AG10803 (cell line): Measurements from ENCODE around the gene PSMB3.

Source experiments
- DNase-seq: peaks from one replicate; pipeline ENCODE4 v3.0.0; 2010; ENCODE audit warnings: low read depth
- H3K4me3 ChIP-seq: 2 replicates; pipeline ENCODE4 v1.5.1; 2011; ENCODE audit warnings: mild to moderate bottlenecking, low read length, control low read depth
- TF ChIP-seq, protein P1 (sequence below): conservative IDR thresholded peaks from 2 replicates; pipeline ENCODE4 v1.5.1; 2011; ENCODE audit warnings: mild to moderate bottlenecking, low read length, control low read depth, inconsistent platforms

PSMB3 gene

DNA sequence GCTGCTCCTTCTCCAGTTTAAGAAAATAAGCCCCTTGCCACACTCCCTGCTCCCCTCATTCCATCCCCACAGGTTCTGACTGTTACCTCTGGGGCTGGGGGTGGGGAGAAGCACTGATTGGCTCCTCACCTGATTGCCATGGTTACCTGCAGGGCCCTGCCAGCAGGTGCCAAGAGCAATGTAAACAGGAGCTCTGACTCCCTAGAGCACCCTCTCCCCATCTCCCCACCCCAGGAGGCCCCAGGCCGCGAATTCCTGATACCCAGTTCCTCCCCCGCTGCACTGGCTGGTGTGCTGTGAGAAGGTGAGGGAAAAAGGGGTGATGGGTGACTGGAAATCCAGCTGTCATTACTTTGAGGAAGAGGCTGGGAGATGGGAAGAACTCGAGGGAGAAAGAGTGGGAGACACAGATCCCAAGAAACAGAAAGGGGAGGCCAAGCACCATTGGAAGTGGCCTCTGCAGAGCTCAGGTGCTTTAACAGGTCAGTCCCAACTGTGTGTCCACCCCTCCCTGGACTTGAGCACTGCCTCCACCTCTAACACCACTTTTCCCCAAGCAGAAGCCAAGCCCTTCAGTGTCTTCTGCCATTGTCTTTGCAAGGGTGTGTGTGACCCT lies 8.9 kb upstream of the PSMB3 start:
- H3K4me3 ChIP-seq = no peak overlapping the region
- DNase-seq = no peak
- TF ChIP-seq, protein P1, sequence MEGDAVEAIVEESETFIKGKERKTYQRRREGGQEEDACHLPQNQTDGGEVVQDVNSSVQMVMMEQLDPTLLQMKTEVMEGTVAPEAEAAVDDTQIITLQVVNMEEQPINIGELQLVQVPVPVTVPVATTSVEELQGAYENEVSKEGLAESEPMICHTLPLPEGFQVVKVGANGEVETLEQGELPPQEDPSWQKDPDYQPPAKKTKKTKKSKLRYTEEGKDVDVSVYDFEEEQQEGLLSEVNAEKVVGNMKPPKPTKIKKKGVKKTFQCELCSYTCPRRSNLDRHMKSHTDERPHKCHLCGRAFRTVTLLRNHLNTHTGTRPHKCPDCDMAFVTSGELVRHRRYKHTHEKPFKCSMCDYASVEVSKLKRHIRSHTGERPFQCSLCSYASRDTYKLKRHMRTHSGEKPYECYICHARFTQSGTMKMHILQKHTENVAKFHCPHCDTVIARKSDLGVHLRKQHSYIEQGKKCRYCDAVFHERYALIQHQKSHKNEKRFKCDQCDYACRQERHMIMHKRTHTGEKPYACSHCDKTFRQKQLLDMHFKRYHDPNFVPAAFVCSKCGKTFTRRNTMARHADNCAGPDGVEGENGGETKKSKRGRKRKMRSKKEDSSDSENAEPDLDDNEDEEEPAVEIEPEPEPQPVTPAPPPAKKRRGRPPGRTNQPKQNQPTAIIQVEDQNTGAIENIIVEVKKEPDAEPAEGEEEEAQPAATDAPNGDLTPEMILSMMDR = no peak

DNA sequence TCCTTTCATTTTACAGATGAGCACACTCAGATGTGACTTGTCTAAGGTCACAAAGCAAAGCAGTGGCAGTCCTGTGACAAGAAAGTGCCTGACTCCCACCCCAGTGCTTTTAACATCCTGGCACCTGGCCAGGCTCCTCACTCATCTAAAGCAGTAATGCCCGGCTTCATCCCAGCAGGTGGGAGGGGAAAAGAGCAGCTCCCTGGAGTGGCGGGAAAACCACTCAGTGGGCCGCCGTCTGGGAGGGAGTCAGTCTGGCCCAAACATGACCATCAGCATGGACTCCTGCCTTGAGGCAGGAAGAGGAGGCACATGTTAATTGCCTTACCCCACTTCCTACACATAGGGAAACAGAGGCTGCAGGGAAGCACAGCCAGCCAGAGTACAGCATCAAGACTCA lies 7.0 kb upstream of the PSMB3 start:
- TF ChIP-seq, protein P1 = no peak
- no peak for DNase-seq
- H3K4me3 ChIP-seq = peak overlapping the region; percentile 86; the same call in 1 of the 2 replicates

DNA sequence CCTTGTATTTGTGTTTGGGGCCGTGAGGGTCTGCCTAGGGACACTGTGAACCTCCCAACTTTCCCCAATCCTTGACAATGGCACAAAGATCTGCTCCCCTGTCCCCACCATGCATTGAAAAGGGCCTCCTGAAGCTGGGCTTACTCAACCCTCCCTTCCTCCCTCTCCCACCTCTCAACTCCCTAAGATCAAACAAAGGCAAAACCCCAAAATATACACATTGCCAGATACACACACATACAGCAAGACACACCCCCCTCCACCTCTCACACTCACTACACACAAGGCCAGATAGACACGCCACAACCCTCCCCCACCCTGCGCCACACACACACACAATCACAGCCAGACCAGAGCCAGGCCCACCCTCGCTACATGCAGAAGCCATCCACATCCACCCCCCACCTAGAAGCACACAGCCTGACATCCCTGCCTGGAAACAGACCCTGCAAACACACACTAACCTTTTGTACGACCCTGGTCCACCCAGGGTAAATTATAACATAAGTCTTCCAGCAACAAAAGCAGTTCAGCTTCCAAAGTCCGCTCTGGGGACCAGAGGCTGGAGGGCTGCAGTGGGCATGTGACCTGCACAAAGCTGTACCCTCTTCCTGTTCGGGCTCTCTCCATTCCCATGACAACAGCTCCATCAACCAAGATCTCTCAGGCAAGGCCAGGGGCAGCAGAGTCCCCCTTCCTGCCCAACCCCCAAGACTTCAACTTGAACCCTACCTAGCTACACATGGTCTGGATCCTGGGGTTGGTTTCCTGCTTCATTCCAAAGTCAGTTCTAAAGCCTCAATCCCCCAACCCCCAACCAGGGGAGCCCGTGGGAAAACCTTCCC lies 6.3 kb upstream of the PSMB3 start:
- peak overlapping the region; percentile 86 for H3K4me3 ChIP-seq
- DNase-seq = no peak
- TF ChIP-seq, protein P1 = no peak

DNA sequence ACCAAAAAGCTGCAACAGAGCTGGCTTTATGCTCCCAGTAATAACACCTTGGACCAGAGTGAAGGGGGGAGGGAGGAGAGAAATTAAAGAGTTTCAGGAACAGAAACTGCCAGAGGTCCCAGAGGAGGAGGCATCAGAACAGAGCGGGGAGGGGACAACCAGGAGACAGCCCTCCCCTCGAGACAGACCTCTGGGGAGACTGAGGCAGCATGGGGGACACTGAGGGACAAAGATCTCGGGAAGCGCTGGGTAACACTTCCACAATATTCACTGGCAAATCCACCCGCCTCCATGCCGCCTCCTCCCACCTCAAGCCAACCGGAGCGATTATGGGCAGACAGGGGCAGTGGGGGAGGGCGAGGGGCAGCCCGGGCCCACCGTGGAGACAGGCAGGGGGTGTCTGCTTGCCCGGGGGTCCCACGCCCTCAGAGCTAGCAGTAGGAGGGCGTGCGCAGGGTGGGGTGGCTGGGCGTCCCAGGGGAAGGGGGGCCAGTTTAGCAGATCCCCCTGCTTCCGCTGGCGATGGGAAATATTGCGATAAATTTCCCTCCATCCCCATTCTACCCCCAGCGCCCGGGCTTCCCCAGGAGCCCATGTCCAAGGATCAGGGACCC lies 5.6 kb upstream of the PSMB3 start:
- TF ChIP-seq, protein P1 = no peak
- peak overlapping the region; percentile 86 for H3K4me3 ChIP-seq
- DNase-seq = no peak

DNA sequence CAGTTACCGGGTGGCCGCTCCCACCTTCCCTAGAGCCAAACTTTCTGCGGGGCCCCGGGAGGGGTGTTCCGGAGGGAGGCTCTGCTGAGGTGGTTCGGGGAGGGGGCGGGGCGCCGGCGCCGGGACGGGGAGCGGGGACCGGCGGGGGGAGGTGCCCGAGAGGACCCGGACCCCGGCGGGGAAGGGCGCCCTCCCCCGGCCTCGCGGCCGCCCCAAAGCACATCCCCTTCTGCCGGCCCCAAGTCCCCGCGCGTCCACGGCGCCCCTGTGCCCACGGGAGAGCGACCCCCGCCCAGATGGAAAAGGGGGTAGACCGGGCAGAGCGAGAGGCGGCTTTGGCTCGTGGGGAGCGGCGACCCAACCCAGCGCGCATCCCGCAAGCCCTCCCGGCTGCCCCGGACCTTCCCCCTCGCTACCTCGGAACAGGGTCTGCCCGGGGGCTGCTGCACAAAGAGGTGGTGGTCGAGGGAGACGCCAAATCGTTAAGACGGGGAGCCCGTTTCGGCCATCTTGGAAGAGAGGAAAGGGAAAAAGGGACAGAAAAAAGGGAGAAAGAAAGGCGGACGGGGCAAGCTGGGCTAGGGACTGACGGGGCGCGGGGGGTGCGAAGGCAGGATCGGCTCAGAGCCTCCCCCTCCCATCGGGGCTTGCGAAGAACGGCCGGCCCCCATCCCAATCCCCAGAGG lies 4.9 kb upstream of the PSMB3 start:
- H3K4me3 ChIP-seq = peak overlapping the region; percentile 86
- TF ChIP-seq, protein P1 = no peak
- DNase-seq = no peak

DNA sequence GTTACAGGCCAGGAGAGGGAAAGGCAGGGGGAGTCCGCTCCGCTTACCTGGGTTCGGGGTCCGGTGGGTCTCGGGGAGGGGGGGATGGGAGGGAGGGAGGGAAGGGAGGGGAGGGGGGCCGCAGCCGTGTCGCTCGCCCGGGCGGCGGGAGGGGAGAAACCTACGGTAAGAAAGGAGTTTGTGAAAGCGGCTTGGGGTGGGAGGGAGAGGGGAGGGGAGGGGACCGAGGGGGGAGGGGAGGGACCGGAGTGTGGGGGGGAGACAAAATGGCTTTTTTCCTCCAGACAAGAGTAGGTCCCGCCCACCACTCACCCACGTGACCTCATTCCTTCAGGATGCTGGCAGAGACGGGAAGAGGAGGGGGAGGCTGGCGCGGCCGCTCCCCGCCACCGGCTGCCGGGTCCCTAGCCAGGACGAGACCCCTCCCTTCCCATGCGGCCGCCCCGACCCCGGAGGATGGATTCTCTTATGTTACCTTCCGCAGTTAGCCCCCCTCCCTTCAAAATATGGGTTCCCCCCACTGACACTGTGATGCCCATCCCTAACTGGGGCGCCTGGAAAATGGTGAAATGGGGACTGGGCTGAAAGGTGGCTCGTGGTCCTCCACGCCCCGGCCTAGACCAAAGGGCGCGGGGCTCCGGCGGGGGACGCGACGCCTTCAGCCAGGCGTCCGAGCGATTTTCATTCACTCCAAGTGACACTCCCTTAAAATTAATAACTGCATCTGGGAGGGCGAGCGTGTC lies 4.2 kb upstream of the PSMB3 start, which contains the start of gene PCGF2:
TSS of gene PCGF2 (minus strand) at position 188 of the 743 bp plus-strand sequence. CDS start 7,934 bp downstream, outside the sequence.
- DNase-seq = peak; percentile 85
- TF ChIP-seq, protein P1 = no peak
- peak within 1 kb of the TSS; percentile 86 for H3K4me3 ChIP-seq
